SKM-1 treated with dmso at 0.1 percent for 144 hours (cell line): ENCODE results near the gene SH3BGRL.
"Not testable (repeated sequence)": the region's sequence is repeated elsewhere in the genome, so short reads cannot be mapped to it uniquely, and the experiment has no call there.

Experiments
- DNase-seq: peaks from one replicate; lab custom pipeline; 2025; ENCODE audit not compliant: unreplicated experiment; lab: John Stamatoyannopoulos, UW

The SH3BGRL gene

GRCh38 chrX:81259020-81259713, 57.3 kb downstream of the SH3BGRL start:
- no peak for DNase-seq

- no peak for DNase-seq
Measured at GRCh38 chrX:81259714-81260395, 58.0 kb downstream of the SH3BGRL start.

GRCh38 chrX:81261576-81261975, 59.7 kb downstream of the SH3BGRL start:
- no peak for DNase-seq

DNA sequence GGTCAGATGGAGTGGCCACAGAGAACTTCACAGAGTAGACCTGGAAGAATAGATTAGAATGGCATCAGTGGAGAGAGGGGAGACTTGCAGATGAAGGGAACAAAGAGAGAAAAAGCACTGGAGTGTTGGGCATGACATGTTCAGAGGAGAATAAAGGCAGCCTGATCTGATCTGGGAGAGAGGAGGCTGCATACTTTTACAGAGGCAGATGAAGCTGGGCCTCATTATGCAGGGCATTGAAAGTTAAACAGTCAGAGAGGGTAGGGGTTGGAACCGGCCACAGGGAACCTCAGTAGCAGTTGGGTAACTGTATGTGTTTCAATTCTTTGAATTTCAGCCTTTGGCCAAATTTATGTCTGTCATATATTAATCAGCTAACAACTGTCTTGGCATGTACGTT, 61.2 kb downstream of the SH3BGRL start:
- no peak for DNase-seq

- DNase-seq = no peak
Measured at GRCh38 chrX:81278616-81279015, 76.7 kb downstream of the SH3BGRL start.

DNA sequence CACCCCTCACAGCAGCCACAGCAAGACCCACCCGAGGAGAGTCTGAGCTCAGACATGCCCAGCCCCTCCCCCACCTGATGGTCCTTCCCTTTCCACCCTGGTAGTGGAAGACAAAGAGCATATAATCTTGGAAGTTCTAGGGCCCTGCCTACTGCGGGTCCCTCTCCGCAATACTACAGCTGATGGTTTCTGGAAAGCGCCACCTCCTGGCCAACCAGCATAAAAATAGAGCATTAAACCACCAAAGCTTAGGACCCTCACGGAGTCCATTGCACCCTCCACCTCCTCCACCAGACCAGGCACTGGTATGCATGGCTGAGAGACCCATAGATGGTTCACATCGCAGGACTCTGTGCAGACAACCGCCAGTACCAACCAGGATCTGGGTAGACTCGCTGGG, 78.2 kb downstream of the SH3BGRL start:
- no peak for DNase-seq

DNA sequence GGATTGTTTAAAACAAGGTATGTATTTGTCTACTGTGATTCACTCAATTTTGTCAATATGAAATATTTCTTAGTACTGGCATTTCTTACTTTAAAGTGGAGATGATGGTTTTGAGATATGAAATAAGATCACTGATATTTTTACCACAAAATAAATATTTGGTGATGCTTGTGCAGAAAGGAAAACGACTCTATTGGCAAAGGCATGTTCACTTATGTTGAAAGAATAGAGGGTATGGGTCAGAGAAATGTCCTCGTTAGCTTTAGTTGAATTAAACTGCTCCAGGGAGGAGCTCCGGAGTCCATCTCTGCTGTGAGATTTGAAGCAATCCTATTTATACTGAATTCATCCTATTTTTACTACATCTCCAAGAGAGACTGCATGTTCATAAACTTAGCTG, 84.2 kb downstream of the SH3BGRL start:
- DNase-seq = no peak

GRCh38 chrX:81286608-81287007, 84.7 kb downstream of the SH3BGRL start:
- DNase-seq = no peak

GRCh38 chrX:81291996-81292395, 90.1 kb downstream of the SH3BGRL start:
- DNase-seq = no peak

- DNase-seq = no peak
Measured at GRCh38 chrX:81294101-81294500, 92.2 kb downstream of the SH3BGRL start.

DNA sequence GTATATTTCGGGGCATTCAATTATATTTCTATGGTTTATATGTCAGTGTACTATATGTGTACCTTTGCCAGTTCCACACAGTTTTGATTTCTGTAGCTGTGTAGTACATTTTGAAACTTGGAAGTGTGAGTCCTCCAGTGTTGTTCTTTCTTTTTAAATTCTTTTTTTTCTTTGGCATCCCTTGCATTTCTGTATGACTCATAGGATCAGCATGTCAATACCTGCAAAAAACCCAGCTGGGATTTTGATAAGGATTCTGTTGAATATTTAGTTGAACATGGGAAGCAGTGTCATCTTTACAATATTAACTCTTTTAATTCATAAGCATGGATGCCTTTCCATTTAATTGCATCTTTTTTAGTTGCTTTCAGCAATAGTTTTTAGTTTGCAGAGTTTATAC, 100.0 kb downstream of the SH3BGRL start:
- no peak for DNase-seq

DNA sequence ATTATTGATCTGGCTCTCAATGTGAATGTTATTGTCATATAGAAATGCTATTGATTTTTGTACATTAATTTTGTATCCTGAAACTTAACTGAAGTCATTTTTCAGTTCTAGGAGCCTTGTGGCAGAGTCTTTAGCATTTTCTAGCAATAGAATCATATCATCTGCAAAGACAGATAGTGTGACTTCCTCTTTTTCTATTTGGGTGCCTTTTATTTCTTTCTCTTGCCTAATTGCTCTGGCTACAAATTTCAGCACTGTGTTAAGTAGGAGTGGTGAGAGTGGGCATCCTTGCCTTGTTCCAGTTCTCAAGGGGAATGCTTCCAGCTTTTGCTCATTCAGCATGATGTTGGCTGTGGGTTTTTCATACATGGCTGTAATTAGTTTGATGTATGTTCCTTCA, 102.7 kb downstream of the SH3BGRL start:
- DNase-seq = no peak

DNA sequence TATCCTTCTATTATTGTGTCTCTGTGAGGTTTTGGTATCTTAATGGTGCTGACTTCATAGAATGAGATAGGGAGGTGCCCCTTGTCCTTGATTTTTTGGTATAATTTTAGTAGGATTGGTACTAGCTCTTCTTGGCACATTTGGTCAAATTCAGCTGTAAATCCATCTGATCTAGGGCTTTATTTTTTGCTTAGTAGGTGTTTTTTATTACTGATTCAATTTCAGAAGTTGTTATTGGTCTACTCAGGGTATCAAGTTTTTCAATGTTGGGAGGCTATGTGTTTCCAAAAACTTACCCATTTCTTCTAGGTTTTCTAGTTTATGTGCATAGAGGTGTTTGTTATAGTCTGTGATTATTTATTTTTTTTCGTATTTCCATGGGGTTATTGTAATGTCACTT, 103.3 kb downstream of the SH3BGRL start:
- DNase-seq = no peak

DNA sequence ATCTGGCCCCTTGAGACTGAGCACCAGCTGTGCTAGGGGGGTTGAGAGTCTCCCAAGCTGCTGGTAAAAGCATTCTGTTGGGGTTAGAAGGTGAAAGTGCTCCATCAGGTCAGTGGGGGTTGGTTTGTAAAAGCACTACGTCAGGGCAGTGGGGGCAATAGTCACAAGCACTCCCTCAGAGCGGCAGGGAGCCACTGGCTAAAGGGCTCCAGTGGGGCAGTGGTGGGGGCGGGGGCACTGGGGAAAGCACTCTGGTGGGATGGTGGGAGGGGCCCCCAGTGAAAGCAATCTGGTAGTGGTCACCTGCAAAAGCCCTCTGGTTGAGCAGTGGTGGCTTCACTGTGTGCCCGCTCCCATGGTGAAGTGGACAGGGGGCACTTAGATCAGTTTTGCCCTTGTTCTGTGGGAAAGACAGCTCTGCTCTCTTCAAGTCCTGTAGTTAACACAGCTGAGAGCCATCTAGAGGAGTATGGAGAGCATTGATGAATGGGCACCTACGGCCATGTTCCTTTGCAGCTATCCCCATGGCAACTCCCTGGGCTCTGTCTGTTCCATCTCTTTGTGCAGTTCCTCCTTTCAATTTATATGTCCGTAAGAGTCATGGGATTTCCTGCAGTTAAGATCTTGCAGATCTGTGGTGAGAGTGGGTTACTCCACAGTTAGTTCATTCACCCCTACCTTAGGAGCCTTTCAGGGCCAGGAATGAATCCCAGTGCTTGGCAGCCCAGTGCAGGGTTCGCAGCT, 106.4 kb downstream of the SH3BGRL start:
- no peak for DNase-seq

GRCh38 chrX:81316163-81316562, 114.3 kb downstream of the SH3BGRL start:
- DNase-seq = no peak

GRCh38 chrX:81331653-81332052, 129.8 kb downstream of the SH3BGRL start:
- DNase-seq = not testable (repeated sequence)

- DNase-seq = no peak
Measured at GRCh38 chrX:81336455-81337152, 134.7 kb downstream of the SH3BGRL start.

DNA sequence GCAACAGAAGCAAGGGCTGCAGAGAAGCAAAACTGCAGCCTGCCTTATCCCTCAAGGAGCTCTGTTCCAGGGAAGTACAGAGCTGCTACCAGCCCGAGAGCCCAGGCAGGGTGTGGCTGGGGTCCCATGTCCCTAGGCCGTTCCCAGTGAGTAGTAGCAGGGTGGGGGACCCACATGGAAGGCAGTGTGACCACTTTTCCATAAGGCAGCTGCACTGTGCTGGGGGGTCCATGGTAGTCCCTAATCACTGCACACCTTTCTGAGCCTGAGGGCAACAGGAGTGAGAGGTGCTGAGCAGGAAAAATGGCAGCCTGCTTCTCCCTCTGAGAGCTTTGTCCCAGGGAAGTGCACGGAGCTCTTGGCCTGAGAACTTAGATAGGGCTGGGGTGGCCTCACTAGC, 135.9 kb downstream of the SH3BGRL start:
- no peak for DNase-seq

- no peak for DNase-seq
Measured at GRCh38 chrX:81338924-81339323, 137.0 kb downstream of the SH3BGRL start.

GRCh38 chrX:81345296-81345695, 143.4 kb downstream of the SH3BGRL start:
- not testable (repeated sequence) for DNase-seq
